HepG2 (cell line): ENCODE results near the gene NRN1L. TPM values are rescaled to one million over a fixed set of nuclear protein-coding genes. Genes with fewer than 3 reads are reported as not detected.

Experiments used
- ARID5B ChIP-seq: IDR thresholded peaks from 2 replicates; pipeline ENCODE4 v1.4.0; 2020; ENCODE audit warnings: mild to moderate bottlenecking, missing genetic modification reagents
- IKZF5 ChIP-seq: IDR thresholded peaks from 2 replicates; pipeline ENCODE4 v1.6.1; 2018; ENCODE audit warnings: missing genetic modification reagents, mild to moderate bottlenecking, missing compliant biosample characterization
- NCOR1 ChIP-seq: fragments of 200-600 bp; sonication (generic); IDR thresholded peaks from 2 replicates; pipeline ENCODE4 v1.7.0; 2017; ENCODE audit warnings: antibody characterized with exemption, low read length, borderline replicate concordance
- NFYB ChIP-seq: sonication (generic); formaldehyde crosslinking; IDR thresholded peaks from 2 replicates; pipeline ENCODE4 v1.4.0; 2020; ENCODE audit warnings: missing genetic modification reagents
- RCOR2 ChIP-seq: IDR thresholded peaks from 2 replicates; pipeline ENCODE4 v1.6.1; 2016; ENCODE audit warnings: missing biosample characterization, missing genetic modification reagents
- TERF1 ChIP-seq: sonication (generic); formaldehyde crosslinking; IDR thresholded peaks from 2 replicates; pipeline ENCODE4 v1.8.0; 2022; ENCODE audit warnings: mild to moderate bottlenecking, missing genetic modification reagents, moderate library complexity
- ZBTB3 ChIP-seq: sonication (generic); formaldehyde crosslinking; IDR thresholded peaks from 2 replicates; pipeline ENCODE4 v1.4.0; 2020; ENCODE audit warnings: low read depth, mild to moderate bottlenecking, moderate library complexity, missing genetic modification reagents, borderline replicate concordance
- ZFP1 ChIP-seq: IDR thresholded peaks from 2 replicates; pipeline ENCODE4 v1.6.1; 2016
- ZMYM3 ChIP-seq: sonication (generic); formaldehyde crosslinking; IDR thresholded peaks from 2 replicates; pipeline ENCODE4 v1.5.1; 2020; ENCODE audit warnings: mild to moderate bottlenecking, missing genetic modification reagents
- ZNF639 ChIP-seq: conservative IDR thresholded peaks from 2 replicates; pipeline ENCODE4 v1.6.1; 2018; ENCODE audit warnings: missing genetic modification reagents
- ZNF788 ChIP-seq: sonication (generic); formaldehyde crosslinking; IDR thresholded peaks from 2 replicates; pipeline ENCODE4 v1.5.0; 2020; ENCODE audit warnings: mild to moderate bottlenecking, missing genetic modification reagents, borderline replicate concordance
- polyA plus RNA-seq, 8 experiments: library from polyadenylated mRNA; depleted of rRNA in 3 of 8; stranded (reverse) in 7 of 8; unstranded in 1 of 8; fragments of >200 nt; fragmentation: Illumina TruSeq in 4 of 8; extraction: Trizol in 4 of 8; gene quantifications; 2 replicates each; pipeline versions ENCODE4 v1.2.1 to v1.2.3, GENCODE V29; 2011 to 2016; ENCODE audit warnings: low read depth in 4 of 8, missing spikeins in 1 of 8, mixed read lengths in 1 of 8; ENCODE audit not compliant: insufficient read depth in 1 of 8
- total RNA-seq, 5 experiments: library from RNA; depleted of rRNA; stranded (reverse); fragments of >200 nt; fragmentation: Illumina TruSeq; extraction: Trizol; gene quantifications; 2 replicates each; pipeline ENCODE4 v1.2.3, GENCODE V29; 2016; ENCODE audit warnings: low read depth in 1 of 5

NRN1L gene
- total and polyA plus RNA-seq, 2 of the 13 experiments (the other 11 are each of a cell fraction or from before 2014, with no cell fraction given): 0.53 to 1.2 TPM

- no peak for TF ChIP-seq ARID5B
- TF ChIP-seq NCOR1: no peak
- 0 out of 2 replicates have a peak, but pooled peaks have one; percentile 61 for TF ChIP-seq TERF1
- TF ChIP-seq ZNF788 (CRISPR knock-in tag): peak; percentile 51
- peak; percentile 83 for TF ChIP-seq NFYB (CRISPR knock-in tag)
- no peak for TF ChIP-seq ZNF639 (CRISPR knock-in tag)
- no peak for TF ChIP-seq RCOR2 (CRISPR knock-in tag)
- no peak for TF ChIP-seq ZBTB3 (CRISPR knock-in tag)
- TF ChIP-seq ZFP1 (CRISPR knock-in tag): no peak
- no peak for TF ChIP-seq ZMYM3 (CRISPR knock-in tag)
- TF ChIP-seq IKZF5: no peak; the same call in none of the 2 replicates
- TF ChIP-seq, all 625 proteins: peak for 274
Observed at GRCh38 chr16:67892899-67893742, 8.4 kb downstream of the NRN1L start, which contains the start of gene PSKH1 (continued).
